Right renal cortex interstitium (tissue), 3 donors: Measurements from ENCODE around the gene VARS2. TPM values are rescaled to one million over a fixed set of nuclear protein-coding genes. Genes with fewer than 3 reads are reported as not detected.

Source experiments
- DNase-seq, 3 donors: peaks; one replicate each; pipeline ENCODE4 v3.0.0-alpha.2; 2013; ENCODE audit warnings: low read depth in 3 of 3, low spot score in 2 of 3
- polyA plus RNA-seq, 3 donors: library from polyadenylated mRNA; unstranded; fragments of 120-200 nt; gene quantifications; one replicate each; pipeline ENCODE4 v1.2.1, GENCODE V29; 2013; ENCODE audit not compliant: insufficient read length in 3 of 3

Gene VARS2
- polyA plus RNA-seq, 3 donors, result 25.6 to 35.0 (median 30.1) TPM

- peak in 1 of 3 donors; percentile 41 for DNase-seq
Measured at GRCh38 chr6:30883685-30884520, 30.1 kb upstream of the VARS2 start, which contains the start of gene DDR1. DDR1 (plus strand) TSS chr6:30884519; CDS start chr6:30888730, 4,211 bp downstream.

- DNase-seq, result peak in 1 of 3 donors; percentile 20
Measured at GRCh38 chr6:30884521-30885480, 29.2 kb upstream of the VARS2 start.

- peak in 1 of 3 donors; percentile 3 for DNase-seq
Measured at GRCh38 chr6:30885481-30885998, 28.5 kb upstream of the VARS2 start.

GRCh38 chr6:30885999-30886896, 27.8 kb upstream of the VARS2 start:
- DNase-seq, result peak in 1 of 3 donors; percentile 58

- DNase-seq, result no peak
Measured at GRCh38 chr6:30886897-30887255, 27.2 kb upstream of the VARS2 start.

- no peak for DNase-seq
Measured at GRCh38 chr6:30887901-30888815, 25.9 kb upstream of the VARS2 start.

- DNase-seq, result no peak
Measured at GRCh38 chr6:30888816-30889495, 25.1 kb upstream of the VARS2 start.

- no peak for DNase-seq
Measured at GRCh38 chr6:30889496-30889885, 24.5 kb upstream of the VARS2 start.

- no peak for DNase-seq
Measured at GRCh38 chr6:30889921-30890645, 24.0 kb upstream of the VARS2 start.

GRCh38 chr6:30890646-30891449, 23.2 kb upstream of the VARS2 start:
- no peak for DNase-seq

GRCh38 chr6:30891450-30891723, 22.7 kb upstream of the VARS2 start:
- DNase-seq, result no peak

GRCh38 chr6:30891816-30892538, 22.1 kb upstream of the VARS2 start:
- DNase-seq, result no peak

- no peak for DNase-seq
Measured at GRCh38 chr6:30893001-30893591, 20.9 kb upstream of the VARS2 start.

- DNase-seq, result no peak
Measured at GRCh38 chr6:30893666-30894065, 20.4 kb upstream of the VARS2 start.

- DNase-seq, result no peak
Measured at GRCh38 chr6:30894381-30894780, 19.7 kb upstream of the VARS2 start.

- no peak for DNase-seq
Measured at GRCh38 chr6:30894935-30895334, 19.1 kb upstream of the VARS2 start.
